Adrenal gland (tissue), 5 donors: ENCODE results near the gene FAM149B1.

Experiments
- POLR2A ChIP-seq, 2 donors: fragments of 450-650 bp; IDR thresholded peaks; one replicate each; pipeline ENCODE4 v1.6.1; 2017; ENCODE audit warnings: antibody characterized with exemption in 2 of 2, mild to moderate bottlenecking in 2 of 2, moderate library complexity in 1 of 2
- TF ChIP-seq, protein P1 (sequence below), 6 experiments: fragments of 450-650 bp in 4 of 6; fragments of 200-600 bp in 2 of 6; sonication (generic) in 1 of 6; IDR thresholded peaks; 1 replicate in 5 of 6; 2 replicates in 1 of 6; pipeline versions ENCODE4 v1.5.1 to v1.8.0; 2016 to 2021; ENCODE audit warnings: antibody characterized with exemption in 6 of 6, mild to moderate bottlenecking in 2 of 6, moderate library complexity in 1 of 6
- donor health status: DM: no; HTN: no; CAD: no.

DNA sequence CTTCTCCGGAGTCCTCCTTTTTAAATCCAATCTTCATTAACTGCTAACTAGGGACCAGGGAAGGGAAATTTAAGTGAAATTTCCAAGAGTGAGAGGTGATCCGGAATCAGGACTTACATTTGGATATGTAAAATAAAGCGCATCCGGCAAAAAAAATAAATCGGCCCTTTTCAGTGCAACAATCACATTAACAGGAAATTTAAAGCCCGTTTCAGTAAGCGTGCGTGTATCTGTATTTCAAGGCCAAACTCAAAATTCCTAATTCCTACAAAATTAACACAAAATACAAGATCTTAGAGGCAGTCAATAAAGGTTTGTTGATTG lies 78.4 kb downstream of the FAM149B1 start:
- TF ChIP-seq, protein P1, sequence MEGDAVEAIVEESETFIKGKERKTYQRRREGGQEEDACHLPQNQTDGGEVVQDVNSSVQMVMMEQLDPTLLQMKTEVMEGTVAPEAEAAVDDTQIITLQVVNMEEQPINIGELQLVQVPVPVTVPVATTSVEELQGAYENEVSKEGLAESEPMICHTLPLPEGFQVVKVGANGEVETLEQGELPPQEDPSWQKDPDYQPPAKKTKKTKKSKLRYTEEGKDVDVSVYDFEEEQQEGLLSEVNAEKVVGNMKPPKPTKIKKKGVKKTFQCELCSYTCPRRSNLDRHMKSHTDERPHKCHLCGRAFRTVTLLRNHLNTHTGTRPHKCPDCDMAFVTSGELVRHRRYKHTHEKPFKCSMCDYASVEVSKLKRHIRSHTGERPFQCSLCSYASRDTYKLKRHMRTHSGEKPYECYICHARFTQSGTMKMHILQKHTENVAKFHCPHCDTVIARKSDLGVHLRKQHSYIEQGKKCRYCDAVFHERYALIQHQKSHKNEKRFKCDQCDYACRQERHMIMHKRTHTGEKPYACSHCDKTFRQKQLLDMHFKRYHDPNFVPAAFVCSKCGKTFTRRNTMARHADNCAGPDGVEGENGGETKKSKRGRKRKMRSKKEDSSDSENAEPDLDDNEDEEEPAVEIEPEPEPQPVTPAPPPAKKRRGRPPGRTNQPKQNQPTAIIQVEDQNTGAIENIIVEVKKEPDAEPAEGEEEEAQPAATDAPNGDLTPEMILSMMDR (IDR thresholded peaks at IDR 0.05), result no peak
- no peak for TF ChIP-seq POLR2A (IDR thresholded peaks at IDR 0.05)
